H1 (cell line): ENCODE data around the gene DHRS3. TPM values are rescaled to one million over a fixed set of nuclear protein-coding genes. Genes with fewer than 3 reads are reported as not detected.

Source experiments
- CTCF ChIA-PET: fragments of 300-600 bp; sonication (Branson Sonifier 250); formaldehyde crosslinking; loops from one replicate; lab custom pipeline; 2021; ENCODE audit not compliant: partially characterized antibody; lab: Charles Lee
- POLR2A ChIA-PET: fragments of 300-600 bp; sonication (Branson Sonifier 250); formaldehyde crosslinking; loops from one replicate; lab custom pipeline; 2021; ENCODE audit warnings: inconsistent platforms; ENCODE audit not compliant: partially characterized antibody; lab: Charles Lee
- DNase-seq, 2 experiments: peaks; one replicate each; pipeline versions ENCODE4 v3.0.0 to v3.0.0-alpha.2; 2010 to 2022; ENCODE audit warnings: low spot score in 2 of 2, low read depth in 1 of 2, mixed read lengths in 1 of 2
- FAIRE-seq: peaks from 2 replicates; lab custom pipeline; 2011; peaks lifted over from hg19 to GRCh38; lab: Jason Lieb, UNC
- H2AFZ ChIP-seq: 2 replicates; pipeline ENCODE4 v1.8.1; 2012; ENCODE audit warnings: low read length, inconsistent platforms
- H2AK5ac ChIP-seq: 2 replicates; pipeline ENCODE4 v1.6.1; 2013; ENCODE audit warnings: low read depth, low read length
- H2BK120ac ChIP-seq: replicated peaks from 2 replicates; pipeline ENCODE3; 2013; ENCODE audit warnings: low read depth, low read length, inconsistent platforms
- H2BK12ac ChIP-seq: 2 replicates; pipeline ENCODE4 v1.6.1; 2013; ENCODE audit warnings: low read depth, low read length
- H2BK15ac ChIP-seq: 2 replicates; pipeline ENCODE4 v1.6.1; 2013; ENCODE audit warnings: low read length
- H2BK20ac ChIP-seq: 2 replicates; pipeline ENCODE4 v1.6.1; 2013; ENCODE audit warnings: low read length
- H2BK5ac ChIP-seq: 2 replicates; pipeline ENCODE4 v1.6.1; 2013; ENCODE audit warnings: low read depth, low read length
- H3K14ac ChIP-seq: 2 replicates; pipeline ENCODE4 v1.6.1; 2013; ENCODE audit warnings: inconsistent platforms; ENCODE audit not compliant: insufficient read length
- H3K18ac ChIP-seq: 2 replicates; pipeline ENCODE4 v1.6.1; 2013; ENCODE audit warnings: low read length; ENCODE audit errors: extremely low read depth
- H3K23ac ChIP-seq: 2 replicates; pipeline ENCODE4 v1.6.1; 2013; ENCODE audit warnings: inconsistent platforms; ENCODE audit not compliant: insufficient read length
- H3K23me2 ChIP-seq: 2 replicates; pipeline ENCODE4 v1.6.1; 2013; ENCODE audit warnings: low read depth, low read length
- H3K27ac ChIP-seq: 2 replicates; pipeline ENCODE4 v1.6.1; 2011; ENCODE audit warnings: low read depth, low read length, inconsistent platforms
- H3K27me3 ChIP-seq, 4 experiments: replicated peaks in 1 of 4; 1 replicate in 1 of 4; 2 replicates in 3 of 4; pipeline versions ENCODE4 v1.6.1 to v1.8.1; 2011 to 2013; ENCODE audit warnings: low read length in 3 of 4, mild to moderate bottlenecking in 3 of 4, inconsistent platforms in 2 of 4, mixed read lengths in 2 of 4, moderate library complexity in 1 of 4; ENCODE audit not compliant: control insufficient read depth in 3 of 4, insufficient read depth in 3 of 4; ENCODE audit errors: extremely low read depth in 1 of 4
- H3K36me3 ChIP-seq, 4 experiments: 2 replicates each; pipeline versions ENCODE4 v1.6.1 to v1.8.1; 2011 to 2013; ENCODE audit warnings: mild to moderate bottlenecking in 4 of 4, low read length in 3 of 4, moderate library complexity in 2 of 4, control low read depth in 1 of 4, inconsistent platforms in 1 of 4; ENCODE audit not compliant: insufficient read depth in 4 of 4, control insufficient read depth in 2 of 4
- H3K4ac ChIP-seq: replicated peaks from 2 replicates; pipeline ENCODE3; 2013; ENCODE audit warnings: low read length, low read depth, mixed read lengths, inconsistent platforms; ENCODE audit not compliant: insufficient read length
- H3K4me1 ChIP-seq, 4 experiments: replicated peaks in 1 of 4; 1 replicate in 1 of 4; 2 replicates in 3 of 4; pipeline versions ENCODE4 v1.6.1 to v1.8.1; 2011 to 2013; ENCODE audit warnings: low read length in 3 of 4, inconsistent platforms in 2 of 4, mixed read lengths in 1 of 4; ENCODE audit not compliant: insufficient read depth in 4 of 4, control insufficient read depth in 3 of 4
- H3K4me2 ChIP-seq, 2 experiments: 2 replicates each; pipeline versions ENCODE4 v1.6.1 to v1.8.1; 2011 to 2013; ENCODE audit warnings: low read depth in 2 of 2, low read length in 2 of 2, control low read depth in 1 of 2, inconsistent platforms in 1 of 2, mild to moderate bottlenecking in 1 of 2; ENCODE audit not compliant: insufficient read depth in 1 of 2
- H3K4me3 ChIP-seq, 4 experiments: fragments of 200-600, 300-600 bp in 1 of 4; sonication (generic), shearing (Covaris generic), sonication (Bioruptor Twin) in 1 of 4; 2 replicates each; pipeline versions ENCODE4 v1.5.1 to v1.8.1; 2011 to 2016; ENCODE audit warnings: low read length in 4 of 4, low read depth in 3 of 4, control low read depth in 2 of 4, inconsistent platforms in 2 of 4, mild to moderate bottlenecking in 2 of 4, mixed read lengths in 1 of 4, moderate library complexity in 1 of 4; ENCODE audit not compliant: insufficient read depth in 2 of 4; ENCODE audit errors: extremely low read depth in 1 of 4
- H3K56ac ChIP-seq: replicated peaks from 2 replicates; pipeline ENCODE3; 2013; ENCODE audit warnings: low read depth, mild to moderate bottlenecking, mixed read lengths, low read length, inconsistent platforms; ENCODE audit not compliant: insufficient read length
- H3K79me1 ChIP-seq: 2 replicates; pipeline ENCODE4 v1.6.1; 2013; ENCODE audit warnings: low read depth, low read length, control low read depth
- H3K79me2 ChIP-seq, 2 experiments: 2 replicates each; pipeline versions ENCODE4 v1.6.1 to v1.8.1; 2012 to 2013; ENCODE audit warnings: low read length in 2 of 2, mild to moderate bottlenecking in 2 of 2, inconsistent platforms in 1 of 2; ENCODE audit not compliant: insufficient read depth in 2 of 2, control insufficient read depth in 1 of 2
- H3K9ac ChIP-seq, 4 experiments: replicated peaks in 1 of 4; 1 replicate in 1 of 4; 2 replicates in 3 of 4; pipeline versions ENCODE4 v1.6.1 to v1.8.1; 2011 to 2013; ENCODE audit warnings: low read depth in 3 of 4, low read length in 3 of 4, control low read depth in 2 of 4, mild to moderate bottlenecking in 2 of 4, moderate library complexity in 2 of 4, inconsistent platforms in 1 of 4; ENCODE audit errors: extremely low read depth in 1 of 4
- H3K9me3 ChIP-seq, 2 experiments: 2 replicates each; pipeline versions ENCODE4 v1.6.1 to v1.8.1; 2012 to 2013; ENCODE audit warnings: mild to moderate bottlenecking in 2 of 2, moderate library complexity in 2 of 2, control low read depth in 1 of 2, inconsistent platforms in 1 of 2, low read depth in 1 of 2, low read length in 1 of 2, mixed read lengths in 1 of 2; ENCODE audit not compliant: insufficient read depth in 2 of 2
- H4K20me1 ChIP-seq, 2 experiments: replicated peaks in 1 of 2; 2 replicates each; pipeline versions ENCODE3 to v1.8.1; 2011 to 2013; ENCODE audit warnings: inconsistent platforms in 2 of 2, low read length in 2 of 2, mild to moderate bottlenecking in 1 of 2; ENCODE audit not compliant: insufficient read depth in 2 of 2, control insufficient read depth in 1 of 2
- H4K5ac ChIP-seq: 2 replicates; pipeline ENCODE4 v1.6.1; 2013; ENCODE audit warnings: low read length, low read depth, mixed read lengths, inconsistent platforms; ENCODE audit not compliant: insufficient read length
- H4K8ac ChIP-seq: 2 replicates; pipeline ENCODE4 v1.8.0; 2013; ENCODE audit warnings: mild to moderate bottlenecking, moderate library complexity, low read length, inconsistent platforms; ENCODE audit not compliant: insufficient read depth; ENCODE audit errors: extremely low read depth
- H4K91ac ChIP-seq: replicated peaks from 2 replicates; pipeline ENCODE3; 2013; ENCODE audit warnings: low read length, mixed read lengths, inconsistent platforms; ENCODE audit not compliant: insufficient read length
- CTCF ChIP-seq, 3 experiments: IDR thresholded peaks; 1 replicate in 2 of 3; 2 replicates in 1 of 3; pipeline versions ENCODE4 v1.5.1 to v1.6.1; 2011; ENCODE audit warnings: low read length in 3 of 3, mild to moderate bottlenecking in 3 of 3, inconsistent platforms in 2 of 3, low read depth in 1 of 3, moderate library complexity in 1 of 3; ENCODE audit not compliant: insufficient read depth in 1 of 3; ENCODE audit errors: control extremely low read depth in 1 of 3
- E2F6 ChIP-seq: IDR thresholded peaks from 2 replicates; pipeline ENCODE4 v1.6.1; 2012; ENCODE audit warnings: inconsistent platforms
- KDM1A ChIP-seq: fragments of 200-600, 300-600 bp; sonication (generic); IDR thresholded peaks from 2 replicates; pipeline ENCODE4 v1.7.1; 2016; ENCODE audit warnings: mild to moderate bottlenecking, low read length, borderline replicate concordance
- KDM5A ChIP-seq: fragments of 200-600 bp; IDR thresholded peaks from 2 replicates; pipeline ENCODE4 v1.7.1; 2012; ENCODE audit warnings: mild to moderate bottlenecking, low read length, inconsistent platforms, mixed read lengths
- NANOG ChIP-seq: IDR thresholded peaks from 2 replicates; pipeline ENCODE4 v1.6.1; 2011; ENCODE audit warnings: low read length, low read depth, mild to moderate bottlenecking, inconsistent platforms; ENCODE audit not compliant: insufficient read depth, poor library complexity, severe bottlenecking
- RBBP5 ChIP-seq: IDR thresholded peaks from 2 replicates; pipeline ENCODE4 v1.7.1; 2012; ENCODE audit warnings: low read depth, mild to moderate bottlenecking, inconsistent platforms, low read length, moderate library complexity, borderline replicate concordance
- SP1 ChIP-seq: IDR thresholded peaks from 2 replicates; pipeline ENCODE4 v1.6.1; 2011; ENCODE audit warnings: low read depth, low read length
- SP4 ChIP-seq: IDR thresholded peaks from 2 replicates; pipeline ENCODE4 v1.6.1; 2012; ENCODE audit warnings: low read length, inconsistent platforms
- WGBS, 2 experiments: shearing (Covaris generic) in 1 of 2; methylation state at CpG; one replicate each; pipeline versions ENCODE4 v1.1.6 to v1.1.7; 2013 to 2015; ENCODE audit warnings: low lambda C conversion rate in 2 of 2, mixed read lengths in 2 of 2, inconsistent platforms in 1 of 2, low coverage in 1 of 2, missing lambda C conversion rate in 1 of 2; ENCODE audit not compliant: insufficient replicate concordance in 2 of 2, insufficient coverage in 1 of 2, insufficient read length in 1 of 2; ENCODE audit errors: extremely low coverage in 1 of 2, missing lambda C conversion rate in 1 of 2; 5-methylcytosine and 5-hydroxymethylcytosine counted together
- polyA plus RNA-seq, 7 experiments: library from polyadenylated mRNA; depleted of rRNA in 3 of 7; stranded (reverse) in 5 of 7; unstranded in 2 of 7; fragments of >200 nt in 5 of 7; fragments of 200-250 nt in 2 of 7; gene quantifications; 1 replicate in 5 of 7; 2 replicates in 1 of 7; 4 replicates in 1 of 7; pipeline versions ENCODE4 v1.2.1 to v1.2.3, GENCODE V29; 2011 to 2013; ENCODE audit warnings: missing spikeins in 2 of 7, mixed read lengths in 2 of 7
- total RNA-seq: library from RNA; stranded (reverse); fragmentation: NEBNext Ultra II Directional; extraction: Animal tissue kit (Norgen Biotek cat#: 25700); gene quantifications from 2 replicates; pipeline ENCODE4 v1.2.1, GENCODE V29; 2021

Gene DHRS3
- total and polyA plus RNA-seq, 2 of the 8 experiments (the other 6 are each of a cell fraction or from before 2014, with no cell fraction given) = 32.5 to 36.4 TPM

- Histone ChIP-seq H3K9me3 (peaks cover 7 to 8% of the 10 kb centered on the region in 2 experiments; a peak in 3 of 4 replicates), H3K9ac (no peak overlapping the region), H3K18ac (no peak overlapping the region), H2AK5ac (no peak overlapping the region), H4K5ac (no peak overlapping the region), H4K8ac (no peak overlapping the region), H4K91ac (no peak overlapping the region), H3K14ac (no peak overlapping the region), H3K27ac (no peak overlapping the region), H3K4ac (no peak overlapping the region), H2BK12ac (no peak overlapping the region), H3K27me3 (no peaks in the 10 kb centered on the region), H3K79me1 (no peaks in the 10 kb centered on the region), H2AFZ (no peak overlapping the region), H2BK15ac (no peak overlapping the region), H3K4me1 (no peaks in the 10 kb centered on the region), H3K23ac (no peak overlapping the region), H3K4me3 (no peak overlapping the region), H3K56ac (no peak overlapping the region), H2BK120ac (no peak overlapping the region), H4K20me1 (no peaks in the 10 kb centered on the region), H3K23me2 (no peaks in the 10 kb centered on the region), H2BK20ac (no peak overlapping the region), H3K36me3 (peaks cover 2 to 34% (median 13%) of the 10 kb centered on the region in 4 experiments; a peak in 4 of 8 replicates), H3K4me2 (no peak overlapping the region), H3K79me2 (no peaks in the 10 kb centered on the region), H2BK5ac (no peak overlapping the region)
- 95% methylated on average over 14 of the region's 14 CpGs; no CpG with 5 or more reads in 1 of the 2 experiments for WGBS, 2 experiments
- TF ChIP-seq NANOG (no peak), SP1 (no peak), CTCF (IDR thresholded peaks at IDR 0.05; ENCODE audit: control extremely low read depth in 1 of 3, insufficient read depth in 1 of 3, low read depth in 1 of 3, low read length in 3 of 3) (no peak), KDM1A (no peak), E2F6 (no peak), RBBP5 (no peak), KDM5A (no peak), SP4 (no peak)
- POLR2A ChIA-PET = interaction anchor here (2.5 kb wide), 1 partner anchor 12 kb away, joined by 6 read pairs; no protein-coding TSS in a partner anchor
- no peak for FAIRE-seq
- CTCF ChIA-PET = interaction anchor here (1.3 kb wide), 1 partner anchor 28 kb away, joined by 3 read pairs; no protein-coding TSS in a partner anchor
- no peak for DNase-seq
These were observed 49.8 kb downstream of the DHRS3 start for GRCh38 chr1:12568009-12568767.
